DND-41 (cell line): ENCODE results near the gene FBXW4.

ENCODE experiments used
- CTCF ChIP-seq: IDR thresholded peaks from 2 replicates; pipeline ENCODE4 v1.5.1; 2012; ENCODE audit warnings: borderline replicate concordance, low read length, moderate library complexity, mild to moderate bottlenecking; ENCODE audit not compliant: poor library complexity, severe bottlenecking; ENCODE audit errors: extremely low read depth
- EZH2 ChIP-seq: IDR thresholded peaks from 3 replicates; pipeline ENCODE4 v1.6.1; 2012; ENCODE audit warnings: borderline replicate concordance, low read depth, mild to moderate bottlenecking, moderate library complexity, low read length, inconsistent platforms; ENCODE audit not compliant: severe bottlenecking

GRCh38 chr10:101564490-101564991 lies 130.4 kb downstream of the FBXW4 start:
- TF ChIP-seq CTCF (no peak), EZH2 (no peak)
